HepG2 (cell line): ENCODE data around the gene SURF2. TPM values are rescaled to one million over a fixed set of nuclear protein-coding genes. Genes with fewer than 3 reads are reported as not detected.

Experiments used
- ELK4 ChIP-seq: sonication (generic); formaldehyde crosslinking; IDR thresholded peaks from 2 replicates; pipeline ENCODE4 v1.9.0; 2021; ENCODE audit warnings: missing genetic modification reagents, borderline replicate concordance
- IRX3 ChIP-seq: sonication (generic); formaldehyde crosslinking; IDR thresholded peaks from 2 replicates; pipeline ENCODE4 v1.8.1; 2023; ENCODE audit warnings: mild to moderate bottlenecking, low read depth, missing genetic modification reagents, borderline replicate concordance
- MAX ChIP-seq: IDR thresholded peaks from 2 replicates; pipeline ENCODE4 v1.6.1; 2012; ENCODE audit warnings: inconsistent platforms
- MTA1 ChIP-seq: sonication (generic); formaldehyde crosslinking; IDR thresholded peaks from 2 replicates; pipeline ENCODE4 v1.4.0; 2020; ENCODE audit warnings: missing genetic modification reagents, mild to moderate bottlenecking, borderline replicate concordance
- NPAS2 ChIP-seq: sonication (generic); formaldehyde crosslinking; IDR thresholded peaks from 2 replicates; pipeline ENCODE4 v1.8.0; 2022; ENCODE audit warnings: mild to moderate bottlenecking, missing genetic modification reagents, borderline replicate concordance
- PREB ChIP-seq: sonication (generic); formaldehyde crosslinking; IDR thresholded peaks from 2 replicates; pipeline ENCODE4 v1.4.0; 2020; ENCODE audit warnings: missing genetic modification reagents
- RBM39 ChIP-seq: fragments of 200-400 bp; formaldehyde crosslinking; IDR thresholded peaks from one replicate; pipeline ENCODE4 v1.6.1; 2018; ENCODE audit warnings: antibody characterized with exemption, mild to moderate bottlenecking, low read depth, low read length; ENCODE audit not compliant: poor library complexity, severe bottlenecking
- ZBTB7B ChIP-seq: sonication (generic); formaldehyde crosslinking; IDR thresholded peaks from 2 replicates; pipeline ENCODE4 v1.4.0; 2020; ENCODE audit warnings: missing genetic modification reagents
- ZNF160 ChIP-seq: sonication (generic); formaldehyde crosslinking; IDR thresholded peaks from 2 replicates; pipeline ENCODE4 v1.8.0; 2022; ENCODE audit warnings: mild to moderate bottlenecking, inconsistent platforms, missing genetic modification reagents
- ZNF430 ChIP-seq: sonication (generic); formaldehyde crosslinking; IDR thresholded peaks from 2 replicates; pipeline ENCODE4 v1.9.0; 2021; ENCODE audit warnings: mild to moderate bottlenecking, missing genetic modification reagents
- ZNF678 ChIP-seq: sonication (generic); formaldehyde crosslinking; IDR thresholded peaks from 2 replicates; pipeline ENCODE4 v1.4.0; 2020; ENCODE audit warnings: mild to moderate bottlenecking, missing genetic modification reagents
- ZNF841 ChIP-seq: sonication (generic); formaldehyde crosslinking; IDR thresholded peaks from 2 replicates; pipeline ENCODE4 v1.8.1; 2023; ENCODE audit warnings: missing genetic modification reagents, borderline replicate concordance
- polyA plus RNA-seq, 8 experiments: library from polyadenylated mRNA; depleted of rRNA in 3 of 8; stranded (reverse) in 7 of 8; unstranded in 1 of 8; fragments of >200 nt; fragmentation: Illumina TruSeq in 4 of 8; extraction: Trizol in 4 of 8; gene quantifications; 2 replicates each; pipeline versions ENCODE4 v1.2.1 to v1.2.3, GENCODE V29; 2011 to 2016; ENCODE audit warnings: low read depth in 4 of 8, missing spikeins in 1 of 8, mixed read lengths in 1 of 8; ENCODE audit not compliant: insufficient read depth in 1 of 8
- total RNA-seq, 5 experiments: library from RNA; depleted of rRNA; stranded (reverse); fragments of >200 nt; fragmentation: Illumina TruSeq; extraction: Trizol; gene quantifications; 2 replicates each; pipeline ENCODE4 v1.2.3, GENCODE V29; 2016; ENCODE audit warnings: low read depth in 1 of 5
- TF ChIP-seq, protein P1 (sequence below): sonication (generic); formaldehyde crosslinking; IDR thresholded peaks from 2 replicates; pipeline ENCODE4 v1.4.0; 2020; ENCODE audit warnings: mild to moderate bottlenecking, missing genetic modification reagents
- TF ChIP-seq, protein P2 (sequence below): sonication (generic); formaldehyde crosslinking; IDR thresholded peaks from 2 replicates; pipeline ENCODE4 v1.8.0; 2022; ENCODE audit warnings: missing genetic modification reagents, mild to moderate bottlenecking, moderate library complexity, borderline replicate concordance
- TF ChIP-seq, protein P3 (sequence below): sonication (generic); formaldehyde crosslinking; IDR thresholded peaks from 2 replicates; pipeline ENCODE4 v1.4.0; 2020; ENCODE audit warnings: missing genetic modification reagents, mild to moderate bottlenecking, borderline replicate concordance
- TF ChIP-seq, protein P4 (sequence below): sonication (generic); formaldehyde crosslinking; IDR thresholded peaks from 2 replicates; pipeline ENCODE4 v1.8.0; 2022; ENCODE audit warnings: missing genetic modification reagents, mild to moderate bottlenecking, borderline replicate concordance

Gene SURF2
- total and polyA plus RNA-seq, 2 of the 13 experiments (the other 11 are each of a cell fraction or from before 2014, with no cell fraction given), result 6.3 to 13.6 TPM

DNA sequence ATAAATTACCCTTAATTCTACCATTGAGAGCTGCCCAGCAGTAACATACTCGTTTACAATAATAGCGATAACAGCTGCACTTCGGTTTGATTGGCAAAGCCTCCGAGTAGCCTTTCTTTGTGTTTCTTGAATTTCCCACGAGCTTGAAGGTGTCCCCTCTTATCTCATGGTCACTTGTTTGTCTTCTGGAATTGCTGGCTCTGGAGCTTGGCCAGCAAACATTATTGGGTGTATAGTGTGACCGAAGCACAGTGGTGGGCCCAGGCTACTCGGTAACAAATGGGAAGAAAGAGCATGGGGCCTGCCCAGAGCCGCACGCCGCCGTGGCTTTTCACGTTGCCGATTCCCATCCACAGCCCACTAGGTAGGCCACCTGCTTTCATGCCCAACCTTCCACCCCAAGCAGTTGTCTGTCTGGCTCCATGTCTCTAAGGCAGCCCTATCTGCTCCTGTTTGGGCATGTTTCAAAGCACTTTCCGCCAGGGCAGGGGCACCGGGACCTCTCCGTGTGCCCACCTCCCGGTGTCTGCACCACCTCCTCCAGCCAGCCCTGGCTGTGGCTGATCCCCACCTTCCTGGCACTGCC, 28.5 kb downstream of the SURF2 start (continued):
- TF ChIP-seq, protein P1, sequence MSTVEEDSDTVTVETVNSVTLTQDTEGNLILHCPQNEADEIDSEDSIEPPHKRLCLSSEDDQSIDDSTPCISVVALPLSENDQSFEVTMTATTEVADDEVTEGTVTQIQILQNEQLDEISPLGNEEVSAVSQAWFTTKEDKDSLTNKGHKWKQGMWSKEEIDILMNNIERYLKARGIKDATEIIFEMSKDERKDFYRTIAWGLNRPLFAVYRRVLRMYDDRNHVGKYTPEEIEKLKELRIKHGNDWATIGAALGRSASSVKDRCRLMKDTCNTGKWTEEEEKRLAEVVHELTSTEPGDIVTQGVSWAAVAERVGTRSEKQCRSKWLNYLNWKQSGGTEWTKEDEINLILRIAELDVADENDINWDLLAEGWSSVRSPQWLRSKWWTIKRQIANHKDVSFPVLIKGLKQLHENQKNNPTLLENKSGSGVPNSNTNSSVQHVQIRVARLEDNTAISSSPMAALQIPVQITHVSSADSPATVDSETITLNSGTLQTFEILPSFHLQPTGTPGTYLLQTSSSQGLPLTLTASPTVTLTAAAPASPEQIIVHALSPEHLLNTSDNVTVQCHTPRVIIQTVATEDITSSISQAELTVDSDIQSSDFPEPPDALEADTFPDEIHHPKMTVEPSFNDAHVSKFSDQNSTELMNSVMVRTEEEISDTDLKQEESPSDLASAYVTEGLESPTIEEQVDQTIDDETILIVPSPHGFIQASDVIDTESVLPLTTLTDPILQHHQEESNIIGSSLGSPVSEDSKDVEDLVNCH (CRISPR knock-in tag), result no peak
- peak; percentile 44; the same call in 1 of the 2 replicates for TF ChIP-seq MAX
- TF ChIP-seq, protein P2, sequence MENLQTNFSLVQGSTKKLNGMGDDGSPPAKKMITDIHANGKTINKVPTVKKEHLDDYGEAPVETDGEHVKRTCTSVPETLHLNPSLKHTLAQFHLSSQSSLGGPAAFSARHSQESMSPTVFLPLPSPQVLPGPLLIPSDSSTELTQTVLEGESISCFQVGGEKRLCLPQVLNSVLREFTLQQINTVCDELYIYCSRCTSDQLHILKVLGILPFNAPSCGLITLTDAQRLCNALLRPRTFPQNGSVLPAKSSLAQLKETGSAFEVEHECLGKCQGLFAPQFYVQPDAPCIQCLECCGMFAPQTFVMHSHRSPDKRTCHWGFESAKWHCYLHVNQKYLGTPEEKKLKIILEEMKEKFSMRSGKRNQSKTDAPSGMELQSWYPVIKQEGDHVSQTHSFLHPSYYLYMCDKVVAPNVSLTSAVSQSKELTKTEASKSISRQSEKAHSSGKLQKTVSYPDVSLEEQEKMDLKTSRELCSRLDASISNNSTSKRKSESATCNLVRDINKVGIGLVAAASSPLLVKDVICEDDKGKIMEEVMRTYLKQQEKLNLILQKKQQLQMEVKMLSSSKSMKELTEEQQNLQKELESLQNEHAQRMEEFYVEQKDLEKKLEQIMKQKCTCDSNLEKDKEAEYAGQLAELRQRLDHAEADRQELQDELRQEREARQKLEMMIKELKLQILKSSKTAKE (CRISPR knock-in tag), result no peak
- no peak for TF ChIP-seq ZNF678 (CRISPR knock-in tag)
- TF ChIP-seq, protein P3, sequence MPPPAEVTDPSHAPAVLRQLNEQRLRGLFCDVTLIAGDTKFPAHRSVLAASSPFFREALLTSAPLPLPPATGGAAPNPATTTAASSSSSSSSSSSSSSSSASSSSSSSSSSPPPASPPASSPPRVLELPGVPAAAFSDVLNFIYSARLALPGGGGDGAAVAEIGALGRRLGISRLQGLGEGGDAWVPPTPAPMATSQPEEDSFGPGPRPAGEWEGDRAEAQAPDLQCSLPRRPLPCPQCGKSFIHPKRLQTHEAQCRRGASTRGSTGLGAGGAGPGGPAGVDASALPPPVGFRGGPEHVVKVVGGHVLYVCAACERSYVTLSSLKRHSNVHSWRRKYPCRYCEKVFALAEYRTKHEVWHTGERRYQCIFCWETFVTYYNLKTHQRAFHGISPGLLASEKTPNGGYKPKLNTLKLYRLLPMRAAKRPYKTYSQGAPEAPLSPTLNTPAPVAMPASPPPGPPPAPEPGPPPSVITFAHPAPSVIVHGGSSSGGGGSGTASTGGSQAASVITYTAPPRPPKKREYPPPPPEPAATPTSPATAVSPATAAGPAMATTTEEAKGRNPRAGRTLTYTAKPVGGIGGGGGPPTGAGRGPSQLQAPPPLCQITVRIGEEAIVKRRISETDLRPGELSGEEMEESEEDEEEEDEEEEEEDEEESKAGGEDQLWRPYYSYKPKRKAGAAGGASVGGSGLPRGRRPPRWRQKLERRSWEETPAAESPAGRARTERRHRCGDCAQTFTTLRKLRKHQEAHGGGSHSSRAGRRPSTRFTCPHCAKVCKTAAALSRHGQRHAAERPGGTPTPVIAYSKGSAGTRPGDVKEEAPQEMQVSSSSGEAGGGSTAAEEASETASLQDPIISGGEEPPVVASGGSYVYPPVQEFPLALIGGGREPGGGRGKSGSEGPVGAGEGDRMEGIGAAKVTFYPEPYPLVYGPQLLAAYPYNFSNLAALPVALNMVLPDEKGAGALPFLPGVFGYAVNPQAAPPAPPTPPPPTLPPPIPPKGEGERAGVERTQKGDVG (CRISPR knock-in tag), result peak; percentile 64; the same call in 1 of the 2 replicates
- no peak for TF ChIP-seq NPAS2 (CRISPR knock-in tag)
- no peak for TF ChIP-seq ZNF430 (CRISPR knock-in tag)
- no peak for TF ChIP-seq ZNF841 (CRISPR knock-in tag)
- TF ChIP-seq PREB (CRISPR knock-in tag), result no peak
- TF ChIP-seq, protein P4, sequence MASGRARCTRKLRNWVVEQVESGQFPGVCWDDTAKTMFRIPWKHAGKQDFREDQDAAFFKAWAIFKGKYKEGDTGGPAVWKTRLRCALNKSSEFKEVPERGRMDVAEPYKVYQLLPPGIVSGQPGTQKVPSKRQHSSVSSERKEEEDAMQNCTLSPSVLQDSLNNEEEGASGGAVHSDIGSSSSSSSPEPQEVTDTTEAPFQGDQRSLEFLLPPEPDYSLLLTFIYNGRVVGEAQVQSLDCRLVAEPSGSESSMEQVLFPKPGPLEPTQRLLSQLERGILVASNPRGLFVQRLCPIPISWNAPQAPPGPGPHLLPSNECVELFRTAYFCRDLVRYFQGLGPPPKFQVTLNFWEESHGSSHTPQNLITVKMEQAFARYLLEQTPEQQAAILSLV (CRISPR knock-in tag), result no peak
- 0 out of 2 replicates have a peak, but pooled peaks have one; percentile 29 for TF ChIP-seq MTA1 (CRISPR knock-in tag)
- no peak for TF ChIP-seq ELK4 (CRISPR knock-in tag)
- TF ChIP-seq ZBTB7B (CRISPR knock-in tag), result 0 out of 2 replicates have a peak, but pooled peaks have one; percentile 21
- no peak for TF ChIP-seq IRX3
- TF ChIP-seq ZNF160 (CRISPR knock-in tag), result no peak
- TF ChIP-seq RBM39, result no peak
